Cardiac fibroblast (primary cell): ENCODE results near the gene CACYBP.

ENCODE experiments used
- DNase-seq, 2 donors: peaks; one replicate each; pipeline versions ENCODE4 v3.0.0 to v3.0.0-alpha.2; 2010; ENCODE audit warnings: low read depth in 2 of 2
- H3K4me3 ChIP-seq, 2 donors: replicated peaks in 1 of 2; 1 replicate in 1 of 2; 2 replicates in 1 of 2; pipeline ENCODE4 v1.5.1; 2011; ENCODE audit warnings: low read depth in 2 of 2, low read length in 2 of 2, mild to moderate bottlenecking in 2 of 2, moderate library complexity in 1 of 2
- TF ChIP-seq, protein P1 (sequence below): IDR thresholded peaks from one replicate; pipeline ENCODE4 v1.5.1; 2011; ENCODE audit warnings: low read depth, mild to moderate bottlenecking, low read length, inconsistent platforms

The CACYBP gene

DNA sequence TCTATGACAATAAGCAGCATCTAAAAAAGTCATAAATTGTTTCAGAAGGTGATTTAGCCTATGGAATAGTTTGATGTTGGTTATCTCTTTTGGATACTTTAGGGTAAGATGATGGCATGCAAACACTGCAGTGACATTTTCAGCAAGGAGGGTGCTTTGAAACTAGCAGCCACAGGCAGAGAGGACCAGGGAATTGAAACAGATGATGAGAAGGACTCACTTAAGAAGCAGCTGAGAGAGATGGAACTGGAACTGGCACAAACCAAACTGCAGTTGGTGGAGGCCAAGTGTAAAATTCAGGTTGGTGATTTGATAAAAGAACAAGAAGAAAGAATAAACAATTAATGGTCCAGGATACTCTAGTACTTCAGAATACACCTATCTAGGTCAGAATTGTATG lies 11.2 kb upstream of the CACYBP start:
- no peak overlapping the region for H3K4me3 ChIP-seq
- no peak for DNase-seq
- TF ChIP-seq, protein P1, sequence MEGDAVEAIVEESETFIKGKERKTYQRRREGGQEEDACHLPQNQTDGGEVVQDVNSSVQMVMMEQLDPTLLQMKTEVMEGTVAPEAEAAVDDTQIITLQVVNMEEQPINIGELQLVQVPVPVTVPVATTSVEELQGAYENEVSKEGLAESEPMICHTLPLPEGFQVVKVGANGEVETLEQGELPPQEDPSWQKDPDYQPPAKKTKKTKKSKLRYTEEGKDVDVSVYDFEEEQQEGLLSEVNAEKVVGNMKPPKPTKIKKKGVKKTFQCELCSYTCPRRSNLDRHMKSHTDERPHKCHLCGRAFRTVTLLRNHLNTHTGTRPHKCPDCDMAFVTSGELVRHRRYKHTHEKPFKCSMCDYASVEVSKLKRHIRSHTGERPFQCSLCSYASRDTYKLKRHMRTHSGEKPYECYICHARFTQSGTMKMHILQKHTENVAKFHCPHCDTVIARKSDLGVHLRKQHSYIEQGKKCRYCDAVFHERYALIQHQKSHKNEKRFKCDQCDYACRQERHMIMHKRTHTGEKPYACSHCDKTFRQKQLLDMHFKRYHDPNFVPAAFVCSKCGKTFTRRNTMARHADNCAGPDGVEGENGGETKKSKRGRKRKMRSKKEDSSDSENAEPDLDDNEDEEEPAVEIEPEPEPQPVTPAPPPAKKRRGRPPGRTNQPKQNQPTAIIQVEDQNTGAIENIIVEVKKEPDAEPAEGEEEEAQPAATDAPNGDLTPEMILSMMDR = no peak

DNA sequence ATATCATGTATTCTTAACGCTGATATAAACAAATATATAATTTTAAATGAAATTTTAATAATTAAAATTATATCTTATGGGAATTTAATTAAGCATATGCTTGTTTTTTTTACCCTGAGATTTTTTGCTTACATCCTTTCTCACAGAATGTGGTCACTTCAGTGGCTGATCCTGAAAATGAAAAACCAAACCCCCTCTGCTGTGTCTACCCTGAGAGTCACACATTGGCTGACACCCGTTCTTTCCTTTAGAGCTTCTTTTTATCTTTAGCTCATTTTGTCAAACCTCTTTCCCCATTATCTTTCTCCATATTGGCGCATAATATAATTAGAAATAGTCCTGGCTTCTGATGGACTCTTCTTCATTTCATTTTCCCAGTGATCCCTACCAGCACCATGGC lies 10.8 kb upstream of the CACYBP start:
- TF ChIP-seq, protein P1 = no peak
- no peak for DNase-seq
- no peak overlapping the region for H3K4me3 ChIP-seq

DNA sequence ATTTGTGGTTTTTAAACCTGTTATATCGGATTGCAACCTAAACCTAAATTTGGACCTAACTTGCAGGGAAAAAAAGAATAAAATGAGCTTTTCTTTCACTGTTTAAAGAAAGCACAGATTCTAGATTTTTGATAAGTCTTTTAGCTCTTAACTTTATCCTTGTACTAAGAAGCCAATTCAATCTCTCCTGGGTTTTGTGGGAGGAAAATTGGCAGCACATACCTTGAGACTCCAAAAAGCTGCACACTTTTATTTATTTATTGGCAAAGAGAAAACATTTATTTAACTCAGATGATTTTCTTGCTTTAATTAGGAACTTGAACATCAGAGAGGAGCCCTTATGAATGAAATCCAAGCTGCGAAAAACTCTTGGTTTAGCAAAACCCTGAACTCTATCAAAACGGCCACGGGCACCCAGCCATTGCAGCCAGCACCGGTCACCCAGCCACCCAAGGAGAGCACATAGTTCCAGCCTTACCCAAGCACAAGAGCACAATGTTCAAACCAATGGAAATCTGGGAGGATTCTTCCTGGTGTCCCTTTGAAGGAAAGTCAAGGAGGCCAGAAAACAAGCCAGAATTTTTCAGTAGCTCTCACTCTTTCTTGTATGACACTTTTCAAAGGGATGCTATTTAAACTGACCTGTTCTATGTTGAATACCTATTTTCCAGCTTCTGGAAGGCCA lies 10.1 kb upstream of the CACYBP start:
- no peak overlapping the region for H3K4me3 ChIP-seq

DNA sequence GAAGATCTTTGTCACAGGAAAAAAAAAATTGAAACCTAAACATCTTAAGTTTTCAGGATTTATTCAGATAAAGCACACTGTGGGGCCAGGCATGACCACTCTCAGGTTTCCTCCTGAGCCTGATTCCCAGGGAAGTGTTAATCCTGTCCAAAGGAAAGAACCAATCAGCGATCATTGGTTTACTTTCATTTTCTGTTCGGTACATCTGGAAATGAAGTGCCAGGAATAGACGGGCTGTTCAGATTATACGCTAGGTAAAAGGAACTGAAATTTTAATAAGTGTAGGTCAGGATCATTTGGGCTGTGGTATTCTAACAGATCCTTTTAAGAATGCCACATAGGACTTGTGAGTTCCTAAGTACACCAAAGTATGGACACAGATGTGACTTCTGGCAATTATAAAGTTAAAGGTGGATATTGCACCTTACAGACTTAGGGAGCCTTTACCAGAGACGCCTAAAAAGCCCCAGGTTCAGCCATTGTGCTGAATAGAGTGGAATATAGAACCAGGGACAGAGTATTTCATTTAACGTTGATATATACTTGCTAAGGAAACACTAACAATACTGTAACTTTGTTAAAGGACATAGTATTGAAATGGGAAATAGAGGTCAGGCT lies 9.3 kb upstream of the CACYBP start:
- TF ChIP-seq, protein P1 = no peak
- peak overlapping the region; percentile 17 to 29 for H3K4me3 ChIP-seq
- DNase-seq = peak; percentile 28 to 66

More for the DNA sequence above, 10.1 kb upstream of the CACYBP start:
- TF ChIP-seq, protein P1 = no peak
- no peak for DNase-seq

DNA sequence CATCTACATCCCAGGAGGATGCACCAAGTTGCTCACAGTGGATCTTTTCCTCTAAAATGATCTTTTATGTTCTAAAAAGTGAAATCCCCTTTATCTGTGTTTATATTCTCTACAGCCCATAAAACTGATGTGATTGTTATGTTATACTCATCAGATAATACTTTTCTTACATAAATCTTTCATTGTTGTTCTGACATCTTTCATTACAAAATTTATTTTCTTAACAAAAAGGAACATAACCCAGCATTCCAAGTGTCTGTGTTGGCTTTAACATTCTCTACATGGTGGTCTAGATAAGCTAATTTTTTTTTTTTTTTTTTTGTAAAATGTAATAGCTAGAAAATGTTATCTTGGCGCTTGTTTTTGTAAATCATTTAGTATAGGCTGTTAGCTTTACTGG lies 8.3 kb upstream of the CACYBP start:
- DNase-seq = no peak
- H3K4me3 ChIP-seq = no peak overlapping the region
- TF ChIP-seq, protein P1 = no peak

DNA sequence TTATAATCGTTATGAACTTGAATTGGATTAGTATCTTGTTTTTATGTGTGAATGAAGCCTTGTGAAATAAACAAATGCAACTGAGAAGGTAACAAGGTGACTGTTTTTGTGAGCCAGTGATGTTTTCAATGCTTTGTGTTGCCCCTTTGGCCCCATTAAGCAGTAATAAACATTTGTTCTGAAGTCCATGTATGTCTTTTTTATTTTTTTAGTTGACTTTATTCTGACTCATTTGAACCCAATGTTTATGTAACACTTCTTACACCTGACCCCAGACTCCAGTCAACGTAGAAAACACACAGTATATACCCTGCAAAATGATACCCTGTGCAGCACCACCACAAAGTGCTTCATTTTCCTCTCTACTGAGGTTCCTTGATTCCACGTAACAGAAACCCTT lies 4.6 kb upstream of the CACYBP start:
- H3K4me3 ChIP-seq = no peak overlapping the region
- DNase-seq = no peak
- TF ChIP-seq, protein P1 = no peak
